GM12878 (cell line): ENCODE results near the gene SLC25A45. TPM values are rescaled to one million over a fixed set of nuclear protein-coding genes. Genes with fewer than 3 reads are reported as not detected.

ENCODE experiments used
- MXI1 ChIP-seq: fragments of 150-350 bp; IDR thresholded peaks from 2 replicates; pipeline ENCODE4 v1.6.1; 2011; ENCODE audit warnings: low read depth, mild to moderate bottlenecking, inconsistent platforms, low read length, improper control_type of control experiment
- RAD21 ChIP-seq: IDR thresholded peaks from 2 replicates; pipeline ENCODE4 v1.6.1; 2011; ENCODE audit warnings: mild to moderate bottlenecking, low read depth, low read length, moderate library complexity; ENCODE audit not compliant: insufficient read depth
- ZNF592 ChIP-seq: fragments of 450-650 bp; IDR thresholded peaks from 2 replicates; pipeline ENCODE4 v1.6.1; 2017; ENCODE audit warnings: mild to moderate bottlenecking, moderate library complexity
- polyA plus RNA-seq, 11 experiments: library from polyadenylated mRNA; depleted of rRNA in 4 of 11; unstranded in 6 of 11; stranded (reverse) in 5 of 11; fragments of >200 nt; fragmentation: Nextera tagmentation in 4 of 11; fragmentation: Illumina TruSeq in 1 of 11; extraction: Ambion mirVana in 4 of 11; extraction: Trizol in 1 of 11; gene quantifications; 1 replicate in 1 of 11; 2 replicates in 10 of 11; pipeline versions ENCODE4 v1.2.1 to v1.2.3, GENCODE V29; 2011 to 2016; ENCODE audit warnings: inconsistent platforms in 2 of 11, missing spikeins in 2 of 11, low read depth in 1 of 11
- total RNA-seq, 4 experiments: library from RNA; depleted of rRNA in 3 of 4; stranded (reverse); fragments of >200 nt in 3 of 4; fragmentation: Illumina TruSeq in 1 of 4; extraction: Trizol in 1 of 4; gene quantifications; 2 replicates each; pipeline versions ENCODE4 v1.2.1 to v1.2.3, GENCODE V29; 2013 to 2021
- TF ChIP-seq, protein P1 (sequence below): fragments of 150-350 bp; IDR thresholded peaks from 2 replicates; pipeline ENCODE4 v1.6.1; 2014; ENCODE audit warnings: mild to moderate bottlenecking, low read depth, low read length
- TF ChIP-seq, protein P2 (sequence below): IDR thresholded peaks from 2 replicates; pipeline ENCODE4 v1.6.1; 2011; ENCODE audit warnings: borderline replicate concordance, low read depth, mild to moderate bottlenecking, moderate library complexity, mixed read lengths, low read length; ENCODE audit not compliant: insufficient read depth; ENCODE audit errors: extremely low read length
- TF ChIP-seq, protein P3 (sequence below): fragments of 450-650 bp; IDR thresholded peaks from 2 replicates; pipeline ENCODE4 v1.6.1; 2017; ENCODE audit warnings: low read depth, mild to moderate bottlenecking, moderate library complexity

The SLC25A45 gene
- total and polyA plus RNA-seq, 10 of the 15 experiments (the other 5 are each of a cell fraction or from before 2014, with no cell fraction given) = 4.1 to 35.2 (median 20.3) TPM

- TF ChIP-seq RAD21 (no peak), MXI1 (no peak), ZNF592 (no peak)
- TF ChIP-seq, protein P1, sequence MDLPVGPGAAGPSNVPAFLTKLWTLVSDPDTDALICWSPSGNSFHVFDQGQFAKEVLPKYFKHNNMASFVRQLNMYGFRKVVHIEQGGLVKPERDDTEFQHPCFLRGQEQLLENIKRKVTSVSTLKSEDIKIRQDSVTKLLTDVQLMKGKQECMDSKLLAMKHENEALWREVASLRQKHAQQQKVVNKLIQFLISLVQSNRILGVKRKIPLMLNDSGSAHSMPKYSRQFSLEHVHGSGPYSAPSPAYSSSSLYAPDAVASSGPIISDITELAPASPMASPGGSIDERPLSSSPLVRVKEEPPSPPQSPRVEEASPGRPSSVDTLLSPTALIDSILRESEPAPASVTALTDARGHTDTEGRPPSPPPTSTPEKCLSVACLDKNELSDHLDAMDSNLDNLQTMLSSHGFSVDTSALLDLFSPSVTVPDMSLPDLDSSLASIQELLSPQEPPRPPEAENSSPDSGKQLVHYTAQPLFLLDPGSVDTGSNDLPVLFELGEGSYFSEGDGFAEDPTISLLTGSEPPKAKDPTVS = no peak
- TF ChIP-seq, protein P2, sequence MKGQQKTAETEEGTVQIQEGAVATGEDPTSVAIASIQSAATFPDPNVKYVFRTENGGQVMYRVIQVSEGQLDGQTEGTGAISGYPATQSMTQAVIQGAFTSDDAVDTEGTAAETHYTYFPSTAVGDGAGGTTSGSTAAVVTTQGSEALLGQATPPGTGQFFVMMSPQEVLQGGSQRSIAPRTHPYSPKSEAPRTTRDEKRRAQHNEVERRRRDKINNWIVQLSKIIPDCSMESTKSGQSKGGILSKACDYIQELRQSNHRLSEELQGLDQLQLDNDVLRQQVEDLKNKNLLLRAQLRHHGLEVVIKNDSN = no peak
- TF ChIP-seq, protein P3, sequence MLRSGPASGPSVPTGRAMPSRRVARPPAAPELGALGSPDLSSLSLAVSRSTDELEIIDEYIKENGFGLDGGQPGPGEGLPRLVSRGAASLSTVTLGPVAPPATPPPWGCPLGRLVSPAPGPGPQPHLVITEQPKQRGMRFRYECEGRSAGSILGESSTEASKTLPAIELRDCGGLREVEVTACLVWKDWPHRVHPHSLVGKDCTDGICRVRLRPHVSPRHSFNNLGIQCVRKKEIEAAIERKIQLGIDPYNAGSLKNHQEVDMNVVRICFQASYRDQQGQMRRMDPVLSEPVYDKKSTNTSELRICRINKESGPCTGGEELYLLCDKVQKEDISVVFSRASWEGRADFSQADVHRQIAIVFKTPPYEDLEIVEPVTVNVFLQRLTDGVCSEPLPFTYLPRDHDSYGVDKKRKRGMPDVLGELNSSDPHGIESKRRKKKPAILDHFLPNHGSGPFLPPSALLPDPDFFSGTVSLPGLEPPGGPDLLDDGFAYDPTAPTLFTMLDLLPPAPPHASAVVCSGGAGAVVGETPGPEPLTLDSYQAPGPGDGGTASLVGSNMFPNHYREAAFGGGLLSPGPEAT = no peak
These were observed 26.0 kb downstream of the SLC25A45 start (continued) for GRCh38 chr11:65356394-65356972.
